ENCODE measurements around the gene GNB4.

DNA sequence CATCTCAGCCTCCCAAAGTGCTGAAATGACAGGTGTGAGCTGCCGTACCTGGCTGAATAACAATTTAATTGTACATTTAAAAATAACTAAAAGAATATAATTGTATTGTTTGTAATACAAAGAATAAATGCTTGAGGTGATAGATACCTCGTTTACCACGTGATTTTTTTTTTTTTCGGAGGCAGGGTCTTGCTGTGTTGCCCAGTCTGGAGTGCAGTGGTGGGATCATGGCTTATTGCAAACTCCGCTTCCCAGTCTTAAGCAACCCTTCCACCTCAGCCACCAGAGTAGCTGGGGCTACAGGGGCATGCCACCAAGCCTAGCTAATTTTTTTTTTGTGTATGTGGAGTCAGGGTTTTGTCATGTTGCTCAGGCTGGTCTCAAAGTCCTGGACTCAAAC, 87.9 kb downstream of the GNB4 start:
- TF ChIP-seq, protein P1, sequence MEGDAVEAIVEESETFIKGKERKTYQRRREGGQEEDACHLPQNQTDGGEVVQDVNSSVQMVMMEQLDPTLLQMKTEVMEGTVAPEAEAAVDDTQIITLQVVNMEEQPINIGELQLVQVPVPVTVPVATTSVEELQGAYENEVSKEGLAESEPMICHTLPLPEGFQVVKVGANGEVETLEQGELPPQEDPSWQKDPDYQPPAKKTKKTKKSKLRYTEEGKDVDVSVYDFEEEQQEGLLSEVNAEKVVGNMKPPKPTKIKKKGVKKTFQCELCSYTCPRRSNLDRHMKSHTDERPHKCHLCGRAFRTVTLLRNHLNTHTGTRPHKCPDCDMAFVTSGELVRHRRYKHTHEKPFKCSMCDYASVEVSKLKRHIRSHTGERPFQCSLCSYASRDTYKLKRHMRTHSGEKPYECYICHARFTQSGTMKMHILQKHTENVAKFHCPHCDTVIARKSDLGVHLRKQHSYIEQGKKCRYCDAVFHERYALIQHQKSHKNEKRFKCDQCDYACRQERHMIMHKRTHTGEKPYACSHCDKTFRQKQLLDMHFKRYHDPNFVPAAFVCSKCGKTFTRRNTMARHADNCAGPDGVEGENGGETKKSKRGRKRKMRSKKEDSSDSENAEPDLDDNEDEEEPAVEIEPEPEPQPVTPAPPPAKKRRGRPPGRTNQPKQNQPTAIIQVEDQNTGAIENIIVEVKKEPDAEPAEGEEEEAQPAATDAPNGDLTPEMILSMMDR (IDR thresholded peaks at IDR 0.05), result no peak
- no peak for TF ChIP-seq POLR2AphosphoS5 (IDR thresholded peaks at IDR 0.05; ENCODE audit: low read depth, low read length)

Data from Panc1 (cell line).